H1 (cell line): ENCODE data around the gene WNT9A. TPM values are rescaled to one million over a fixed set of nuclear protein-coding genes. Genes with fewer than 3 reads are reported as not detected.

ENCODE experiments used
- CHD2 ChIP-seq: IDR thresholded peaks from 2 replicates; pipeline ENCODE4 v1.6.1; 2012; ENCODE audit warnings: low read length, improper control_type of control experiment
- NRF1 ChIP-seq: IDR thresholded peaks from 2 replicates; pipeline ENCODE4 v1.6.1; 2011; ENCODE audit warnings: mild to moderate bottlenecking, low read depth, low read length, improper control_type of control experiment
- POLR2A ChIP-seq, 2 experiments: IDR thresholded peaks; 1 replicate in 1 of 2; 2 replicates in 1 of 2; pipeline ENCODE4 v1.6.1; 2011; ENCODE audit warnings: low read depth in 2 of 2, low read length in 2 of 2, mild to moderate bottlenecking in 2 of 2; ENCODE audit errors: control extremely low read depth in 1 of 2
- polyA plus RNA-seq, 7 experiments: library from polyadenylated mRNA; depleted of rRNA in 3 of 7; stranded (reverse) in 5 of 7; unstranded in 2 of 7; fragments of >200 nt in 5 of 7; fragments of 200-250 nt in 2 of 7; gene quantifications; 1 replicate in 5 of 7; 2 replicates in 1 of 7; 4 replicates in 1 of 7; pipeline versions ENCODE4 v1.2.1 to v1.2.3, GENCODE V29; 2011 to 2013; ENCODE audit warnings: missing spikeins in 2 of 7, mixed read lengths in 2 of 7
- total RNA-seq: library from RNA; stranded (reverse); fragmentation: NEBNext Ultra II Directional; extraction: Animal tissue kit (Norgen Biotek cat#: 25700); gene quantifications from 2 replicates; pipeline ENCODE4 v1.2.1, GENCODE V29; 2021

WNT9A gene
- total and polyA plus RNA-seq, 2 of the 8 experiments (the other 6 are each of a cell fraction or from before 2014, with no cell fraction given), result 1.1 to 1.5 TPM

DNA sequence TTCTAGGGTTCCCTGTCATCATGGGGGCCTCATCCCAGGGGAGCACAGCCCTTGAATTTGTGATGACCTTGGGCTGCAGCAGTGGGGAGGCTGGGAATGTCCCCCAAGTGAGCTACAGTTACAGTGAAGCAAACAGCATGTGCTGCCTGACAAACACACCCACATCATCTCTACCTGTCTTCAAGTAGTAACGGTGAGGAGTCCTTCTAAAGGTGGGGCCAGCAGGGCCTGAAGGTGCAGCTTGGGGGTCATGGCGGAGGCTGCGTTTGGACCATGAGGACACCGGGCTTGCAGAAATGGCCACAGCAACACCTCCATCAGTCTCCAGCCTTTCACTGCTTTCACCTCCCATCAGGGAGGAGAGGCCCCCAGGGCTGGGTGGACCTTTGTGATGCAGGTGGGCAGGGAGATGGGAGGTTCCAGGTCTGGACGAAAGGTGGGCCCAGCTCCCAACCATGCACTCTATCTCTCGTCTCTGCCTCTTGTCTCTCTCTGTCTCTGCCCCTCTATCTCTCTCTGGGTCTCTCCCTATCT, 55.7 kb downstream of the WNT9A start (continued):
- TF ChIP-seq NRF1 (no peak), POLR2A (IDR thresholded peaks at IDR 0.05; ENCODE audit: control extremely low read depth in 1 of 2, low read depth in 2 of 2, low read length in 2 of 2) (no peak), CHD2 (no peak)
